Adrenal gland (tissue), 12 donors: Measurements from ENCODE around the gene PDCD1. TPM values are rescaled to one million over a fixed set of nuclear protein-coding genes. Genes with fewer than 3 reads are reported as not detected.
"Not testable (repeated sequence)": the region's sequence is repeated elsewhere in the genome, so short reads cannot be mapped to it uniquely, and the experiment has no call there.

ENCODE experiments used
- DNase-seq, 7 donors: peaks; one replicate each; pipeline ENCODE4 v3.0.0-alpha.2; 2019 to 2020
- H3K27ac ChIP-seq, 5 donors: fragments of 200-600 bp; sonication (generic) in 4 of 5; 1 replicate in 3 of 5; 2 replicates in 2 of 5; pipeline versions ENCODE4 v1.5.1 to v1.8.0; 2016 to 2020; ENCODE audit warnings: mild to moderate bottlenecking in 1 of 5
- H3K27me3 ChIP-seq: fragments of 200-600 bp; 2 replicates; pipeline ENCODE4 v1.8.0; 2021
- H3K36me3 ChIP-seq, 2 donors: fragments of 200-600 bp; replicated peaks in 1 of 2; 1 replicate in 1 of 2; 2 replicates in 1 of 2; pipeline versions ENCODE4 v1.5.1 to v1.8.0; 2018 to 2022
- H3K4me1 ChIP-seq, 2 donors: fragments of 200-600 bp; replicated peaks in 1 of 2; 1 replicate in 1 of 2; 2 replicates in 1 of 2; pipeline versions ENCODE4 v1.5.1 to v1.8.0; 2018 to 2021
- H3K4me3 ChIP-seq, 4 donors: fragments of 200-600 bp; sonication (generic) in 3 of 4; one replicate each; pipeline ENCODE4 v1.5.1; 2016 to 2018
- H3K9me3 ChIP-seq, 3 donors: fragments of 200-600 bp; sonication (generic) in 1 of 3; replicated peaks in 1 of 3; 1 replicate in 2 of 3; 2 replicates in 1 of 3; pipeline versions ENCODE4 v1.5.1 to v1.8.0; 2016 to 2021
- CTCF ChIP-seq, 6 experiments: fragments of 450-650 bp in 4 of 6; fragments of 200-600 bp in 2 of 6; sonication (generic) in 1 of 6; IDR thresholded peaks; 1 replicate in 5 of 6; 2 replicates in 1 of 6; pipeline versions ENCODE4 v1.5.1 to v1.8.0; 2016 to 2021; ENCODE audit warnings: antibody characterized with exemption in 6 of 6, mild to moderate bottlenecking in 2 of 6, moderate library complexity in 1 of 6
- POLR2A ChIP-seq, 2 donors: fragments of 450-650 bp; IDR thresholded peaks; one replicate each; pipeline ENCODE4 v1.6.1; 2017; ENCODE audit warnings: antibody characterized with exemption in 2 of 2, mild to moderate bottlenecking in 2 of 2, moderate library complexity in 1 of 2
- WGBS, 4 donors: extraction: QIAGEN DNeasy Blood & Tissue Kit in 2 of 4; methylation state at CpG; one replicate each; pipeline versions ENCODE4 v1.1.5 to v1.1.7; 2013 to 2017; 5-methylcytosine and 5-hydroxymethylcytosine counted together
- intact Hi-C, 2 donors: fragments of 100-400 bp; cut with DNase I; formaldehyde crosslinking; loops; one replicate each; pipeline versions ENCODE4 v1.14.1 to v1.15.0; 2022 to 2023
- polyA plus RNA-seq, 3 donors: library from polyadenylated mRNA; stranded (reverse); fragments of 200-250 nt in 2 of 3; fragments of 350-450 nt in 1 of 3; fragmentation: Illumina TruSeq in 1 of 3; extraction: RNeasy Lipid Tissue Mini Kit (QIAGEN cat#74804) in 1 of 3; gene quantifications; one replicate each; pipeline ENCODE4 v1.2.3, GENCODE V29; 2013 to 2014
- total RNA-seq, 9 donors: library from RNA; depleted of rRNA in 4 of 9; stranded (reverse); fragments of >200 nt in 4 of 9; fragments of 120-200 nt in 1 of 9; fragmentation: NEBNext Ultra II Directional in 1 of 9; extraction: Animal tissue kit (Norgen Biotek cat#: 25700) in 1 of 9; gene quantifications; one replicate each; pipeline versions ENCODE4 v1.1.0 to v1.2.4, GENCODE V29; 2013 to 2023
- donor health status: healthy with polysubstance abuse.
- donor health status: Bipolar disorder and iron deficiency.
- donor health status: DM: yes; HTN: yes; CAD: no.
- donor health status: DM: no; HTN: no; CAD: no.
- donor health status: DM: no; HTN: no; CAD: no.
- donor health status: DM: yes; HTN: yes; CAD: no.

The PDCD1 gene
- total and polyA plus RNA-seq, 12 donors: 0.23 to 2.0 (median 0.45) TPM; not detected in 4

- Histone ChIP-seq H3K4me1 (peaks cover 16 to 17% of the 10 kb centered on the region in 2 donors), H3K36me3 (no peaks in the 10 kb centered on the region), H3K27ac (peak overlapping the region in 1 of 5 donors; percentile 36), H3K27me3 (peaks cover 15% of the 10 kb centered on the region), H3K9me3 (no peaks in the 10 kb centered on the region), H3K4me3 (no peak overlapping the region)
- intact Hi-C loops: no loop called here
- WGBS, 4 donors: 65 to 82% (median 68%) methylated on average over 16 to 17 of the region's 17 CpGs
- no peak for TF ChIP-seq CTCF (IDR thresholded peaks at IDR 0.05)
- no peak for TF ChIP-seq POLR2A (IDR thresholded peaks at IDR 0.05)
- DNase-seq: peak in 2 of 7 donors; percentile 30 to 50
Observed at GRCh38 chr2:241808051-241808720, 50.5 kb downstream of the PDCD1 start.

GRCh38 chr2:241806217-241806616 is 52.5 kb downstream of the PDCD1 start:
- DNase-seq, H3K36me3 ChIP-seq, intact Hi-C loops, H3K27ac ChIP-seq, H3K9me3 ChIP-seq, H3K4me3 ChIP-seq: not testable (repeated sequence)
- H3K27me3 ChIP-seq: peaks cover 19% of the 10 kb centered on the region
- peaks cover 19 to 21% of the 10 kb centered on the region in 2 donors for H3K4me1 ChIP-seq
- WGBS, 4 donors: 6 to 29% methylated on average over 1 of the region's 8 CpGs; no CpG with 5 or more reads in 2 of the 4 donors

GRCh38 chr2:241804326-241805229 is 54.1 kb downstream of the PDCD1 start:
- intact Hi-C loops: no loop called here
- H3K27ac ChIP-seq: peak overlapping the region in 1 of 5 donors; percentile 42
- H3K9me3 ChIP-seq: no peaks in the 10 kb centered on the region
- H3K36me3 ChIP-seq: no peaks in the 10 kb centered on the region
- peaks cover 19 to 21% of the 10 kb centered on the region in 2 donors for H3K4me1 ChIP-seq
- peak in 5 of 7 donors; percentile 17 to 62 (median 45) for DNase-seq
- TF ChIP-seq POLR2A (IDR thresholded peaks at IDR 0.05) (no peak), CTCF (IDR thresholded peaks at IDR 0.05) (no peak)
- peaks cover 19% of the 10 kb centered on the region for H3K27me3 ChIP-seq
- H3K4me3 ChIP-seq: peak overlapping the region in 1 of 4 donors; percentile 51
- 24 to 54% (median 24%) methylated on average over 12 to 35 of the region's 35 CpGs for WGBS, 4 donors

- H3K4me3 ChIP-seq: peak overlapping the region in 2 of 4 donors; percentile 17 to 51
- DNase-seq: peak; percentile 35 to 76 (median 68)
- no peaks in the 10 kb centered on the region for H3K9me3 ChIP-seq
- 0 to 4% (median 3%) methylated on average over 7 to 109 of the region's 109 CpGs; no CpG with 5 or more reads in 1 of the 4 donors for WGBS, 4 donors
- TF ChIP-seq CTCF (IDR thresholded peaks at IDR 0.05) (no peak), POLR2A (IDR thresholded peaks at IDR 0.05) (peak in 1 of 2 donors; percentile 21)
- peaks cover 19% of the 10 kb centered on the region for H3K27me3 ChIP-seq
- no peaks in the 10 kb centered on the region for H3K36me3 ChIP-seq
- H3K27ac ChIP-seq: peak overlapping the region in 1 of 5 donors; percentile 45
- intact Hi-C loops: no loop called here
- H3K4me1 ChIP-seq: peaks cover 19 to 21% of the 10 kb centered on the region in 2 donors
Observed at GRCh38 chr2:241803387-241804325, 55.0 kb downstream of the PDCD1 start.
